WI38 (cell line): ENCODE data around the gene PRSS33.

ENCODE experiments used
- H3K4me3 ChIP-seq: 2 replicates; pipeline ENCODE4 v1.5.1; 2011; ENCODE audit warnings: low read depth, mild to moderate bottlenecking, control low read depth, low read length
- TF ChIP-seq, protein P1 (sequence below): IDR thresholded peaks from 2 replicates; pipeline ENCODE4 v1.5.1; 2012; ENCODE audit warnings: low read depth, mild to moderate bottlenecking, control low read depth, low read length

The PRSS33 gene

GRCh38 chr16:2826591-2827373 lies 39.4 kb upstream of the PRSS33 start:
- no peak overlapping the region for H3K4me3 ChIP-seq
- TF ChIP-seq, protein P1, sequence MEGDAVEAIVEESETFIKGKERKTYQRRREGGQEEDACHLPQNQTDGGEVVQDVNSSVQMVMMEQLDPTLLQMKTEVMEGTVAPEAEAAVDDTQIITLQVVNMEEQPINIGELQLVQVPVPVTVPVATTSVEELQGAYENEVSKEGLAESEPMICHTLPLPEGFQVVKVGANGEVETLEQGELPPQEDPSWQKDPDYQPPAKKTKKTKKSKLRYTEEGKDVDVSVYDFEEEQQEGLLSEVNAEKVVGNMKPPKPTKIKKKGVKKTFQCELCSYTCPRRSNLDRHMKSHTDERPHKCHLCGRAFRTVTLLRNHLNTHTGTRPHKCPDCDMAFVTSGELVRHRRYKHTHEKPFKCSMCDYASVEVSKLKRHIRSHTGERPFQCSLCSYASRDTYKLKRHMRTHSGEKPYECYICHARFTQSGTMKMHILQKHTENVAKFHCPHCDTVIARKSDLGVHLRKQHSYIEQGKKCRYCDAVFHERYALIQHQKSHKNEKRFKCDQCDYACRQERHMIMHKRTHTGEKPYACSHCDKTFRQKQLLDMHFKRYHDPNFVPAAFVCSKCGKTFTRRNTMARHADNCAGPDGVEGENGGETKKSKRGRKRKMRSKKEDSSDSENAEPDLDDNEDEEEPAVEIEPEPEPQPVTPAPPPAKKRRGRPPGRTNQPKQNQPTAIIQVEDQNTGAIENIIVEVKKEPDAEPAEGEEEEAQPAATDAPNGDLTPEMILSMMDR, result no peak

- TF ChIP-seq, protein P1, result no peak
- no peak overlapping the region for H3K4me3 ChIP-seq
Observed at GRCh38 chr16:2825906-2826305, 38.5 kb upstream of the PRSS33 start.

DNA sequence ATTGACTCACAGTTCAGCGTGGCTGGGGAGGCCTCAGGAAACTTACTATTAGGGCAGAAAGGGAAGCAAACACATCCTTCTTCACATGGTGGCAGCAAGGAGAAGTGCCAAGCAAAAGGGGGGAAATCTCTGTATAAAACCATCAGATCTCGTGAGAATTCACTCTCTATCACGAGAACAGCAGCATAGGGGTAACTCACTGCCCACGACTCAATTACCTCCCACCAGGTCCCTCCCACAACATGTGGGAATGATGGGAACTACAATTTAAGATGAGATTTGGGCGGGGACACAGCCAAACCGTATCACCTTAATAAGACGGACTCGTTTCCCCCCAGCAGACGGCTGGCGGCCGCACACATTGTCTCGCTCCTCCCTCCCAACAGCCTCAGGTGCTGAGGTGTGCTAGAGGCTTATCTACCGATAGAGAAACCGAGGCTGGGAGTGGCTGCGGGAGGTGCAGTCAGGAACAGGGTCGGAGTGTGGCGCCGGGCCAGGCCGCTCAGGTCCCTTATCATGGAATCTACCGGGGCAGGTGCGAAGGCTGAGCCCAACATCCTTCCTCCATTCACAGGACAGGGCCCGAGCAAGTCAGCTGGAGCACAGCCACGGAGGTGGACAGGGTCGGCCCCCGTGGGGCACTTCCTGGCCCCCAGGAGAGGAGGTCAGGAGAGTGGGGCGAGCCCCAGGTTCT lies 37.8 kb upstream of the PRSS33 start:
- H3K4me3 ChIP-seq, result no peak overlapping the region
- TF ChIP-seq, protein P1, result no peak

DNA sequence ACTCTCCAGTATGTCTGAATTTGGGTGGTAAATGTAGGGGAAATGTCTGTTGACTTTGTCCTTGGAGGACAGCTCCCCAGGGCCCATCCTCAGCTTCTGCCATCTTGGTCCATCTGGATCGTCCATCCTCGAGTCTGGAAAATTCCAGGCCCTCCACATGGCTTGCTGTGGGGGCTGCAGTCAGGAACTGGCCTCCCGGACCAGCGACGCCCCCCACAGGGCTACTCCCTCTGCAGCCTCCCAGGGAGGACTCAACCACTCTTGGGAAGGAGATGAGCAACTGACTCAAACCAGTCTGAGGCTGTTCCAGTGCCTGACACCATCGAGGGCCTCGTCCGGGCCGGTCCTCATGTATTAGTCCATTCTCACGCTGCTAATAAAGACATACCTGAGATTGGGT lies 37.3 kb upstream of the PRSS33 start:
- TF ChIP-seq, protein P1, result no peak
- no peak overlapping the region for H3K4me3 ChIP-seq

DNA sequence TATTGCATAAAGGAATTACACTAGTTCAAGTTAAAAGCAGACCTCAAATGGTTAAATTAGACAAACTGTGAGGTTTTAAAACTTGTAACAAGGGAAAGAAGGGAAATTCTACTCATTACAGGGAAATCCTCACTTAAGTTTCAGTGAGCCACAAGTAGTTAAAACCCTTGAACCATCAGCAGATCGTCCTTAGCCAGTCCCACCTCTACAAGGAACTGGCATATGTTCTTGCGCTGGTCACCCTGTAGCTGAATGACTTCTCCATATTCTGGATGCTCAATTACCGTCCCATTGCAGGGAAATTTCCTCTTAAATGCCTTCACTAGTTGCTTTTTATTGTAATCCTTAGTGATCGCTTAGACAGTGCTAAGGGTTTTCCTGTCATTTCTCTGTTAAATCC lies 35.1 kb upstream of the PRSS33 start:
- TF ChIP-seq, protein P1, result no peak
- H3K4me3 ChIP-seq, result no peak overlapping the region

DNA sequence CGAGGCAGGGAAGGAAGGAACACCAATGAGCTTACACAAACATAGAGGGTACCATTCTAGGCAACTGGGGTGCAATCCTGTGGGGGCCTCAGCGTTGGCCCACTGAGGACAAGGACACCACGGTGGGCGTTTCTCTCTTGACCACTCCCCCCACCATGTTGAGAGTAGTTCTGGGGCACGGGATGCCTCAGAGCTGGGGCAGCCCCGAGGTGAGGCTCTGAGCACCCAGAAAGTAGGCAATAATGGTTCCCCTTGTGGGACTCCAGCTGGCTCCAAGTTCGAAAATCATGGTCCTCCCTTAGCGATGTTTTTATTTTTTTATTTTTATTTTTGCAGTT lies 34.8 kb upstream of the PRSS33 start:
- no peak overlapping the region for H3K4me3 ChIP-seq
- TF ChIP-seq, protein P1, result no peak

GRCh38 chr16:2821487-2822157 lies 34.3 kb upstream of the PRSS33 start:
- TF ChIP-seq, protein P1, result no peak
- H3K4me3 ChIP-seq, result no peak overlapping the region
